NT2/D1 (cell line): ENCODE measurements around the gene FHOD3.

Source experiments
- SUZ12 ChIP-seq: IDR thresholded peaks from 2 replicates; pipeline ENCODE4 v1.6.1; 2011; ENCODE audit not compliant: insufficient read length, insufficient read depth; ENCODE audit errors: extremely low read depth
- ZNF274 ChIP-seq: IDR thresholded peaks from 2 replicates; pipeline ENCODE4 v1.6.1; 2011; ENCODE audit warnings: mild to moderate bottlenecking, low read depth, low read length

DNA sequence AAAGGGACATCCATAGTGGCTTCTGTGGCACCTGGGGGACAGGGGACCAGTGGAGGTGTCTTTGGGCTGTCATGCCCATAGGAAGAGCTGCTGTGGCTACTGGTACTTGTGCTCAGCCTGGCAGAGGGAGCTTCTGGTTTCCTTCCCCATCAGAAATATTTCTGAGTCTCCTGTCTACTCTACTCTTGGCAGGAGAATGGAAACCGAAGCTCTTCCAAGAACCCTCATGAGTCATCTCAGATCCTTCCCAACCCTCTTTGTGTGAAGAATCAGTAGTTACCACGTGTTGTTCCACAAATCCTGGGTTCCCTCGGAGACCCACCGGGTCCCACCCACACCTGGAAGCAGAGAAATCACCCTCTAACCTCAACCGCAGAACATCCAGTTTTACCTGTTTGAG, 234.9 kb downstream of the FHOD3 start:
- no peak for TF ChIP-seq ZNF274
- TF ChIP-seq SUZ12: no peak
